ENCODE measurements around the gene HS6ST1. TPM values are rescaled to one million over a fixed set of nuclear protein-coding genes. Genes with fewer than 3 reads are reported as not detected.

The HS6ST1 gene
- total RNA-seq, 2 experiments from 2014 or later, result 7.1 to 8.7 TPM

DNA sequence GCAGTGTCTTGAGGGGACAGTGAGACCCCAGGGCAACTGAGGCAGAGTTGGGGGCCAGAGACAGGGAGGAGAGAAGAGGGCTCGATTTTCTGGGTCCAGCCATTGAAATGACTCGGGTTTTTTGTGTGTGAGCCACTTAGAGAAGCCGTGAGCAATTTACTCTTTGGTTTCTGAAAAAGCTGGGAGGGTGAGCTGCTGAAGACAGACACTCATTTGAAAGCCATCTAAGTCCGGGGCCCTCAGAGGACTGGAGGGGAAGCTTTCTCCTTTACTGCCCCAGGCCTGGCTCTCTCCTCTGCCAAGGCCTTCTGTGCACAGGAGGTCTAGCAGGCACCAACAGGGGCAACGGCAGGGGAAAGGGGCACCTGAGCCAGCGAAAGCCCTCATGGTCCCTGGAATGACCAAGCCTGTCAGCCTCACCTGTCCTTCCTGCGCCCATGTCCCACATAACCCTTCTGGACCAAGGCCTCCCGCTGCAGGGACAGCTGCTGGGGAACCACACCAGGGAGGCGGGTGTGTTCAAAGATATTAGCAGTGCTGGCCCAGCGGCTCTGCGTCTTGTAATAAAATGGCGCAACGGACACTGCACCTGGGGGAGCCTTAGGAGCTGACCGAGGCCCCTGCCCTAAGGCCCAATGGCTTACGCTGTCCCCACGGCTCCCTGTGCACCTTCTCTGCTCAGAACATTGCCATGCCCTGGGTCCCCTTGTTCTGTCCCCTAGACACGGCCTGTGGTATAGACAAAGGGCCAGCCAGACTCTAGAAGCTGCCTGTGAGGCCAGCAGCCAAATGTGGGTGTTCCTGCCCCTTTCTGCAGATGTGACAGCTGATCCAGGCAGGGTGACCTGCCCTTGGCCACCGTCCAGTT is 45.8 kb downstream of the HS6ST1 start:
- H3K27ac ChIP-seq (ENCODE audit: low read depth in 1 of 2, low read length in 2 of 2), result no peak overlapping the region
- H3K4me3 ChIP-seq (ENCODE audit: low read length), result no peak overlapping the region
- DNase-seq (peak in 2 of 14 experiments; percentile 6 to 23), ATAC-seq (ENCODE audit: poor library complexity) (no peak)
- no peak overlapping the region for H3K4me3 Mint-ChIP-seq
- ChIA-PET CTCF (no interaction called here), POLR2A (no interaction called here)
- intact Hi-C loops (cut with DNase I, micrococcal nuclease), result no loop called here
- H3K27me3 ChIP-seq (ENCODE audit: control insufficient read depth in 1 of 2, insufficient read depth in 2 of 2, low read length in 2 of 2), result no peaks in the 10 kb centered on the region
- TF ChIP-seq, protein P1, sequence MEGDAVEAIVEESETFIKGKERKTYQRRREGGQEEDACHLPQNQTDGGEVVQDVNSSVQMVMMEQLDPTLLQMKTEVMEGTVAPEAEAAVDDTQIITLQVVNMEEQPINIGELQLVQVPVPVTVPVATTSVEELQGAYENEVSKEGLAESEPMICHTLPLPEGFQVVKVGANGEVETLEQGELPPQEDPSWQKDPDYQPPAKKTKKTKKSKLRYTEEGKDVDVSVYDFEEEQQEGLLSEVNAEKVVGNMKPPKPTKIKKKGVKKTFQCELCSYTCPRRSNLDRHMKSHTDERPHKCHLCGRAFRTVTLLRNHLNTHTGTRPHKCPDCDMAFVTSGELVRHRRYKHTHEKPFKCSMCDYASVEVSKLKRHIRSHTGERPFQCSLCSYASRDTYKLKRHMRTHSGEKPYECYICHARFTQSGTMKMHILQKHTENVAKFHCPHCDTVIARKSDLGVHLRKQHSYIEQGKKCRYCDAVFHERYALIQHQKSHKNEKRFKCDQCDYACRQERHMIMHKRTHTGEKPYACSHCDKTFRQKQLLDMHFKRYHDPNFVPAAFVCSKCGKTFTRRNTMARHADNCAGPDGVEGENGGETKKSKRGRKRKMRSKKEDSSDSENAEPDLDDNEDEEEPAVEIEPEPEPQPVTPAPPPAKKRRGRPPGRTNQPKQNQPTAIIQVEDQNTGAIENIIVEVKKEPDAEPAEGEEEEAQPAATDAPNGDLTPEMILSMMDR (IDR thresholded peaks at IDR 0.05), result no peak
- H3K27ac Mint-ChIP-seq, result no peak overlapping the region
- peaks cover 11 to 32% of the 10 kb centered on the region in 2 experiments for H3K9me3 ChIP-seq (ENCODE audit: control insufficient read depth in 1 of 2, insufficient read depth in 1 of 2, low read length in 2 of 2)
- H3K4me1 Mint-ChIP-seq (ENCODE audit: low read depth), result no peaks in the 10 kb centered on the region
- no peaks in the 10 kb centered on the region for H3K36me3 ChIP-seq (ENCODE audit: insufficient read depth, low read length)
- H3K4me1 ChIP-seq (ENCODE audit: insufficient read depth, low read length), result peaks cover 9% of the 10 kb centered on the region
- H3K36me3 Mint-ChIP-seq (ENCODE audit: low read depth), result peaks cover 33% of the 10 kb centered on the region
- H3K27me3 Mint-ChIP-seq, result no peaks in the 10 kb centered on the region
- H3K9me3 Mint-ChIP-seq, result no peaks in the 10 kb centered on the region

GRCh38 chr2:128271911-128272600 is 46.6 kb downstream of the HS6ST1 start:
- no peak overlapping the region for H3K4me3 ChIP-seq (ENCODE audit: low read length)
- intact Hi-C loops (cut with DNase I, micrococcal nuclease), result no loop called here
- H3K4me1 ChIP-seq (ENCODE audit: insufficient read depth, low read length), result peaks cover 9% of the 10 kb centered on the region
- Mint-ChIP-seq H3K9me3 (no peaks in the 10 kb centered on the region), H3K27me3 (no peaks in the 10 kb centered on the region), H3K4me1 (ENCODE audit: low read depth) (no peaks in the 10 kb centered on the region), H3K4me3 (no peak overlapping the region), H3K36me3 (ENCODE audit: low read depth) (peaks cover 31% of the 10 kb centered on the region), H3K27ac (no peak overlapping the region)
- peaks cover 11 to 30% of the 10 kb centered on the region in 2 experiments for H3K9me3 ChIP-seq (ENCODE audit: control insufficient read depth in 1 of 2, insufficient read depth in 1 of 2, low read length in 2 of 2)
- ChIA-PET CTCF (no interaction called here), POLR2A (no interaction called here)
- TF ChIP-seq, protein P1 (IDR thresholded peaks at IDR 0.05), result no peak
- DNase-seq, result peak in 2 of 14 experiments; percentile 4 to 29
- no peak for ATAC-seq (ENCODE audit: poor library complexity)
- H3K27me3 ChIP-seq (ENCODE audit: control insufficient read depth in 1 of 2, insufficient read depth in 2 of 2, low read length in 2 of 2), result no peaks in the 10 kb centered on the region
- no peaks in the 10 kb centered on the region for H3K36me3 ChIP-seq (ENCODE audit: insufficient read depth, low read length)
- H3K27ac ChIP-seq (ENCODE audit: low read depth in 1 of 2, low read length in 2 of 2), result no peak overlapping the region

DNA sequence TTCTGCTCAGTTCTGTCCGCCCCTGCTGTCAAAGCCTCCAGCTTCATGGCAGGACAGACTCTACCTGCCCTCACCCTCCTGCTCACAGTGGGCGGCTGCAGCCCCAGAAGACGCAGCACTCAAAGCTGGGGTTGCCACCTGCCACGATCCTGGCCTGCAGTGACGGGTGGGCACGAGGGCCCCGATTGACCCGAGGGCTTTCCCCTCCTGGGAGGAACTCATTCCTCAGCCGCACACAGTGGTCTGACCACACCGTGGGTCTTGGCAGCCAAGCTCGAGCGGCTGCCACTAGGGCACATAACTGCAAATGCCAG is 47.1 kb downstream of the HS6ST1 start:
- Histone ChIP-seq H3K27ac (ENCODE audit: low read depth in 1 of 2, low read length in 2 of 2) (no peak overlapping the region), H3K4me3 (ENCODE audit: low read length) (no peak overlapping the region), H3K4me1 (ENCODE audit: insufficient read depth, low read length) (peaks cover 9% of the 10 kb centered on the region), H3K9me3 (ENCODE audit: control insufficient read depth in 1 of 2, insufficient read depth in 1 of 2, low read length in 2 of 2) (peaks cover 11 to 25% of the 10 kb centered on the region in 2 experiments), H3K27me3 (ENCODE audit: control insufficient read depth in 1 of 2, insufficient read depth in 2 of 2, low read length in 2 of 2) (no peaks in the 10 kb centered on the region), H3K36me3 (ENCODE audit: insufficient read depth, low read length) (no peaks in the 10 kb centered on the region)
- H3K36me3 Mint-ChIP-seq (ENCODE audit: low read depth), result peaks cover 28% of the 10 kb centered on the region
- ChIA-PET POLR2A (no interaction called here), CTCF (no interaction called here)
- no peaks in the 10 kb centered on the region for H3K9me3 Mint-ChIP-seq
- no peak overlapping the region for H3K4me3 Mint-ChIP-seq
- no peaks in the 10 kb centered on the region for H3K4me1 Mint-ChIP-seq (ENCODE audit: low read depth)
- ATAC-seq (ENCODE audit: poor library complexity) (no peak), DNase-seq (peak in 1 of 14 experiments; percentile 5)
- TF ChIP-seq, protein P1 (IDR thresholded peaks at IDR 0.05), result no peak
- H3K27ac Mint-ChIP-seq, result no peak overlapping the region
- H3K27me3 Mint-ChIP-seq, result no peaks in the 10 kb centered on the region
- intact Hi-C loops (cut with DNase I, micrococcal nuclease), result no loop called here
